Head of caudate nucleus (tissue), 42 donors: ENCODE data around the gene VAX1.
"Not testable (repeated sequence)": the region's sequence is repeated elsewhere in the genome, so short reads cannot be mapped to it uniquely, and the experiment has no call there.

Source experiments
- DNase-seq, 42 donors: peaks; one replicate each; pipeline versions ENCODE4 v3.0.0 to v3.0.0-alpha.2; 2020 to 2021; ENCODE audit warnings: mixed read lengths in 7 of 42
- intact Hi-C: fragments of 100-400 bp; cut with DNase I; formaldehyde crosslinking; loops from one replicate; pipeline ENCODE4 v1.15.0; 2022

The VAX1 gene

DNA sequence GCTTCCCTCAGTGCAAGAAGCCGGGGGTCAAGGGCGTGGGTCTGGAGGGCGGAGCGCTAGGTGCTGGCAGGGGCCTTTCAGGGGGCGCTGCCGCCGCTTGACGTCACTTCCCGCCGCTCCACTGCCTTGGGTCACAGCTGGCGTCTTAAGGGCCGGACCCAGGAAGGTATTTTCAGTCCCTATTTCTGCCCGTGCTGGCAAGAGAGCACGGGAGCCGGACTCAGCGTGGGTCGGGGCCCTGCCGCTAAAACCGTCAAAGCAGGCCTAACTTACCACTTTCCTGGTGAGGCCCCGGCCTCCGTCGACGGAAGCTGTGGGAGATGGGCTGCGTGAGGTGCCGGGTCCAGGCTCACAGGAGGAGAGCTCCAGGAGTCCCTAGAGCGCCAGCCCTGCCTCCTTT lies 12.0 kb downstream of the VAX1 start:
- intact Hi-C loops = no loop called here
- no peak for DNase-seq

DNA sequence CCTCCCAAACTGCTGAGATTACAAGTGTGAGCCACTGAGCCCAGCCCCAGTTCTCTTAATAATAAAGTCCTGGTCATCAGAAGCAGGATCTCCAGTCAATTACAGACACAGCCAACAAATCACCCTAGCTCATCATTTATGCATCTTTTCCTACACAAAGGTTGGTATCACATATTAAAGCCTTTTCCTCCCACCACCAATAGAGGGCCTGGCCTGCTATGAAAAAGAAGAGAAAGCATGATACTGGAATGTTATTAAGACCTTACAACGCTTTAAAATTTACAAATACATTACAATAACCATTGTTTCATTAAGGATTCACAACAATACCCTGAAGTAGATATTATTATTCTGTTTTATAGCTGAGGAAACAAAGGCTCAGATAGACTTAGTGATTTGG lies 25.9 kb downstream of the VAX1 start:
- intact Hi-C loops = loop anchor here (10.0 kb wide), 1 partner anchor 53 kb away; no protein-coding TSS in a partner anchor

DNA sequence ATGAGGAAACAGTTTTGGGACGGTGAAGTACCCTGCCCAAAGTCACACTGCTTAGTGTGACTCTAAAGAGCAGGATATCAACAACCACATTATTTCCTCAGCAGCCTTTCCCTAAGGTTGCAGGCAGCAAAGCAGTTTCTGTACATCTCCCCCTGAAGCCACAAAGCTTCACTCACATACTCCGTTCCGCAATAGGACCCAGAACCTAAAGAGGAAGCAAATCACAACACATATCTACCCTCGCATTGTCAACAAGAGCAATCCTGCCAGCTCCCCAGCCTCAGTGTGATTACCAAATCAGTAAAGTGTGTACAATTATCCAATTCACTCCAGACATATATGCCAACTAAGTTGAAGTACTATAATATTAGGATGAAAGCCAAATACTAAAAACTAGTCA lies 30.8 kb downstream of the VAX1 start:
- intact Hi-C loops = no loop called here
- DNase-seq = no peak

More for the DNA sequence above, 25.9 kb downstream of the VAX1 start:
- DNase-seq = peak in 5 of 42 donors; percentile 8 to 59 (median 39)

DNA sequence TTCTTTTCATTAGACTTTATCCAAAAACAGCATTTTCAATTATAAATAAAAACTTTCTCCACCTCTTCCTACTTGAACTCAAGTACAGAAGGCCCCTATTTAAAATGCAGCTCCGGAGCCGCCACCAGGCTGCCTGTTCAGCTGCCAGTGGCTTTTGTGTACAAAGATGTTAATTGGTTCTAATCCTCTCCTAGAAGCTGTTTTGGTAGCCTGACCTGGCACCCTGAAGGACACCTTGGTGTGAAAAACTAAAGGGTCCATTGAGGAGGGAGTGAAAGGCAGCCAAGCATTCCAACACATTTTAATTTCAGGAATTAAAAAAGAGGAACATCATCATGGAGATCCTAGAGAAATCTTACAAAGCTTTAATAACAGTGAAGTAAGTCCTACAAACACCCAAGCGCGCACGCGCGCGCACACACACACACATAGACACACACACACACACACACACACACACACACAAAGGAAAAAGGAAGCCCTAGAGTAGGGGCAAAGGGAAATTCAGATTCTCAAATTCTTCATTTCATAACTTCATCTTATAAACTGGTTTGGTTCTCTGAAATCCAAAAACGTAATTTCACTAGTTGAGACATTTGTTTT lies 41.4 kb downstream of the VAX1 start:
- DNase-seq = peak in 36 of 42 donors; percentile 11 to 72 (median 41)
- intact Hi-C loops = no loop called here

DNA sequence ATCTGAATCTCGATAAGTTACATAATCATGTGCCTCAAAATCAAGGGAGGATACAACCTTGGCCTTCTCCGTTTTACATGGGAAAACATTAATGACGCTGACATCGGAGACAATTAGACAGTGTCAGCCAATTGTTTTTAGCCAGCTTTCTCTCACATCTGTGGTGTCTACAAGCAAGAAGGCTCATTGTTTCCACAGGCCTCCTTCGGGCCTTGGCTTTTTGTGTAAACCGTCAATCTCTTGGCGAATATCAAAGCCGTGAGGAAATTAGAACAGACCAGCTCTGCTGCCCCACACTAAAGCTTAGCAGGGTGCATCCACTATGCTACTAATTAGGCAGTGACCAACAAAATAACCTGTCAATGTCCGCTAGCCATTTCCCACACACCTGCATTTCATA lies 43.2 kb downstream of the VAX1 start:
- intact Hi-C loops = no loop called here
- peak in 40 of 42 donors; percentile 21 to 83 (median 58) for DNase-seq

DNA sequence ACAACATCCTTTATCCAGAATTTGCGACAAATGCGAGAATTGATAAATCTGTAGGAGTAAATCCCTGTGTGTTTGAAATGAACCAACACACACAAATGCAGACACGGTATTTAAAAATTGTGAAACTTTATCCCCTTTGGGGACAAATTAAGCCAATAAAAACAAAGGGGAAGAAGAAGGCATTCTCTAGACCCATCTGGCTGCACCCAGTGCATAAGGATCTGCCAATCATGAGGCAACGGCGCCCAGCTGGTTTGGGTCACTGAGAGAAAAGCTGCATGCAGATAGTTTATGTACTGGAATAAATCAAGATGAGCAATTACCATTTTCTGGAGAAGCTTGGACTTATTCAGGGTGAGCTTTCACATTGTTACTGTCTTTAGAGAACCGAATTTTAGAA lies 45.7 kb downstream of the VAX1 start:
- peak in 41 of 42 donors; percentile 15 to 83 (median 53) for DNase-seq
- intact Hi-C loops = no loop called here

DNA sequence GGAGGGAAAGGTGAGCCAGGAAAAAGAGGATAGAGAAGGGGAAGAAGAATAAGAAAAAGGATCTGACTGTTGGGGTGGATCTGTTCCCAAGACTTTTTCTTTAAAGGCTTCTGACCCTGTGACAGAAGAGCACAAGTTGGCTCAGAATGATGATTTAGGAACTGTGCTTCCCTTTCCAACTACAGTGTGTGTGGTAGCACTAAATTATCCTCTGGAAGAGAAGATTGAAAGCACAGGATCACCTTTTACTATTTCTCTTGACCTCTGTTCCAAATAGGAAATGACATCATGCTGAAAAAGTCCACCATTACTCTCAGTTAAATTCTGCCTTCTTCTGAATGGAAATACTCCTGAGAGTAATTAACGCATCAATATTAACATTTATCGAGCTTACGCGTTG lies 47.2 kb downstream of the VAX1 start:
- no peak for DNase-seq
- intact Hi-C loops = no loop called here

DNA sequence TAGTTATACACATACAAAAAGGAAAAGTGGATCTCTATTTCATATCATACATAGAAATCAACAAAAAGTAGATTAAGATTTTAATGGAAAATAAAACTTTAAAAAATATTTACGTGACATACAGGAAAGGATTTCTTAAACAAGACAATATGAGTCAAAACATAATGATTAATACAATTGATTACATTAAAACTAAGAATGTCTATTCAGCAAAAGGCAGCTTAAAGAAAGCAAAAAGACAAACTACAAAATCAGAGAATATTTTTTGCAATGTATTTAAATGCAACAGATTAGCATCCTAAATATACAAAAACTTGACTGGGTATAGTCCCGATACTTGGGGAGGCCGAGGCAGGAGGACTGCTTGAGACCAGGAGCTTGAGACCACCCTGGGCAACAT lies 50.5 kb downstream of the VAX1 start:
- intact Hi-C loops = no loop called here
- DNase-seq = no peak

DNA sequence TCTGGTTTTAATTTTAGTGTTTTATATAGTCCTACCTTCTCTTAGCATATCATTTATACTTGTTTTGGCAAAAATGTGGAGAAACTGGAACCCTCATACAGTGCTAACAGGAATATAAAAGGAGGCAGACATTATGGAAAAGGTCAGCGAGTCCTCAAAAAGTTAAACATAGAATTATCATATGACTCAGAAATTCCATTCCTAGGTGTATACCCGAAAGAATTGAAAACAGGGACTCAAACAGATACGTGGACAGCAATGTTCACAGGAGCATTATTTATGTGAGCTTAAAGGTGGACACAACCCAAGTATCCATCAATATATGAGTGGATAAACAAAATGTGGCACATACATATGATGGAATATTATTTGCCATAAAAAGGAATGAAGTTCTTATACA lies 51.5 kb downstream of the VAX1 start:
- no peak for DNase-seq
- intact Hi-C loops = no loop called here

DNA sequence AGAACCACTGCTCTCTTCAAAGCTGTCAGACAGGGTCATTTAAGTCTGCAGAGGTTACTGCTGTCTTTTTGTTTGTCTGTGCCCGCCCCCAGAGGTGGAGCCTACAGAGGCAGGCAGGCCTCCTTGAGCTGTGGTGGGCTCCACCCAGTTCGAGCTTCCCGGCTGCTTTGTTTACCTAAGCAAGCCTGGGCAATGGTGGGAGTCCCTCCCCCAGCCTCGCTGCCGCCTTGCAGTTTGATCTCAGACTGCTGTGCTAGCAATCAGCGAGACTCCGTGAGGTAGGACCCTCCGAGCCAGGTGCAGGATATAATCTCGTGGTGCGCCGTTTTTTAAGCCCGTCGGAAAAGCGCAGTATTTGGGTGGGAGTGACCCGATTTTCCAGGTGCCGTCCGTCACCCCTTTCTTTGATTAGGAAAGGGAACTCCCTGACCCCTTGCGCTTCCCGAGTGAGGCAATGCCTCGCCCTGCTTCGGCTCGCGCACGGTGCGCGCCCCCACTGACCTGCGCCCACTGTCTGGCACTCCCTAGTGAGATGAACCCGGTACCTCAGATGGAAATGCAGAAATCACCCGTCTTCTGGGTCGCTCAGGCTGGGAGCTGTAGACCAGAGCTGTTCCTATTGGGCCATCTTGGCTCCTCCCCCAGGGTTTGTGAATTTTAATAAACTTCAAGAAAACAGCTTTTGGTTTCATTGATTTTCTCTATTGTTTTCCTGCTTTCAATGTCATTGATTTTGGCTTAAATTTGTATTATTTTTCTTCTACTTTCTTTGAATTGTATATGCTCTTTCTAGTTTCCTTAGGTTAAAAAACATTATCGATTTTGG lies 53.4 kb downstream of the VAX1 start:
- intact Hi-C loops, DNase-seq: not testable (repeated sequence)
